ENCODE data around the gene COL12A1. TPM values are rescaled to one million over a fixed set of nuclear protein-coding genes. Genes with fewer than 3 reads are reported as not detected.

Gene COL12A1
- total RNA-seq, 6 experiments from 2014 or later, result 205 to 304 (median 227) TPM

GRCh38 chr6:75084872-75085381 is 120.9 kb downstream of the COL12A1 start:
- TF ChIP-seq CTCF (IDR thresholded peaks at IDR 0.05), result no peak
- Mint-ChIP-seq H3K27ac (no peak overlapping the region), H3K27me3 (ENCODE audit: insufficient read depth) (peaks cover 12% of the 10 kb centered on the region; the same call in 1 of the 2 replicates), H3K9me3 (no peaks in the 10 kb centered on the region), H3K36me3 (ENCODE audit: low read depth) (peaks cover 63% of the 10 kb centered on the region), H3K4me1 (ENCODE audit: low read depth) (peaks cover 24% of the 10 kb centered on the region), H3K4me3 (no peak overlapping the region)
- DNase-seq, result no peak

GRCh38 chr6:75084018-75084417 is 121.8 kb downstream of the COL12A1 start:
- peaks cover 12% of the 10 kb centered on the region; the same call in 1 of the 2 replicates for H3K27me3 Mint-ChIP-seq (ENCODE audit: insufficient read depth)
- no peak for DNase-seq
- H3K4me1 Mint-ChIP-seq (ENCODE audit: low read depth), result peaks cover 29% of the 10 kb centered on the region
- no peaks in the 10 kb centered on the region for H3K9me3 Mint-ChIP-seq
- peak overlapping the region; percentile 5; the same call in 1 of the 2 replicates for H3K27ac Mint-ChIP-seq
- H3K36me3 Mint-ChIP-seq (ENCODE audit: low read depth), result peaks cover 62% of the 10 kb centered on the region
- no peak for TF ChIP-seq CTCF (IDR thresholded peaks at IDR 0.05)
- H3K4me3 Mint-ChIP-seq, result no peak overlapping the region

GRCh38 chr6:75081921-75082320 is 123.9 kb downstream of the COL12A1 start:
- H3K27ac Mint-ChIP-seq, result no peak overlapping the region; the same call in 1 of the 2 replicates
- peaks cover 48% of the 10 kb centered on the region for H3K36me3 Mint-ChIP-seq (ENCODE audit: low read depth)
- H3K4me1 Mint-ChIP-seq (ENCODE audit: low read depth), result peaks cover 19% of the 10 kb centered on the region
- H3K27me3 Mint-ChIP-seq (ENCODE audit: insufficient read depth), result peaks cover 9% of the 10 kb centered on the region; the same call in 1 of the 2 replicates
- no peak for DNase-seq
- no peak for TF ChIP-seq CTCF (IDR thresholded peaks at IDR 0.05)
- H3K9me3 Mint-ChIP-seq, result no peaks in the 10 kb centered on the region
- H3K4me3 Mint-ChIP-seq, result no peak overlapping the region

- no peaks in the 10 kb centered on the region for H3K9me3 Mint-ChIP-seq
- H3K27ac Mint-ChIP-seq, result peak overlapping the region; percentile 1; the same call in 1 of the 2 replicates
- TF ChIP-seq CTCF (IDR thresholded peaks at IDR 0.05), result no peak
- H3K27me3 Mint-ChIP-seq (ENCODE audit: insufficient read depth), result peaks cover 9% of the 10 kb centered on the region; the same call in 1 of the 2 replicates
- no peak for DNase-seq
- peaks cover 19% of the 10 kb centered on the region for H3K4me1 Mint-ChIP-seq (ENCODE audit: low read depth)
- no peak overlapping the region for H3K4me3 Mint-ChIP-seq
- peaks cover 48% of the 10 kb centered on the region for H3K36me3 Mint-ChIP-seq (ENCODE audit: low read depth)
Observed at GRCh38 chr6:75081047-75081446, 124.8 kb downstream of the COL12A1 start.

GRCh38 chr6:75079589-75079988 is 126.3 kb downstream of the COL12A1 start:
- H3K27ac Mint-ChIP-seq, result peak overlapping the region; percentile 14; the same call in 1 of the 2 replicates
- H3K36me3 Mint-ChIP-seq (ENCODE audit: low read depth), result peaks cover 36% of the 10 kb centered on the region
- DNase-seq, result no peak
- H3K4me1 Mint-ChIP-seq (ENCODE audit: low read depth), result peaks cover 19% of the 10 kb centered on the region
- H3K9me3 Mint-ChIP-seq, result no peaks in the 10 kb centered on the region
- TF ChIP-seq CTCF (IDR thresholded peaks at IDR 0.05), result no peak
- H3K27me3 Mint-ChIP-seq (ENCODE audit: insufficient read depth), result peaks cover 8% of the 10 kb centered on the region; the same call in 1 of the 2 replicates
- no peak overlapping the region for H3K4me3 Mint-ChIP-seq

Data from HFFc6 (cell line).